ENCODE measurements around the gene NKAIN2.
"Not testable (repeated sequence)": the region's sequence is repeated elsewhere in the genome, so short reads cannot be mapped to it uniquely, and the experiment has no call there.

NKAIN2 gene

DNA sequence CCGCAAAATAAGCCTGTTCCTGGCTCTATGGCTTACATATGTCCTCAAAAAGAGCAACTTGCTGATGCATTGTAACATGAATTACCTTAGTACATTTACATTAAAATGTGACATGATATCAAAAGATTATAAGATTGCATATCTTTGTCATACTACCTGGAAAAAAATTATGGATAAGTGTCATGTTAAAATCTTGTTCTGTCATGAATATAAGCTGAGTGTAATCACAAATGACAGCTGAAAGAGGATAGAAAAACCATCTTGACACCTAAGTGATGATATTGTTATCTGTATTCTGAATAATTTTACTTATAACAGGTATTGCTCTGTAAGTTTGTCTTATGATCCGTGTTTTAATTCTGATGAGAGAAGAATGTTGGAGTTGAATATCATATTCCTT, 655.6 kb downstream of the NKAIN2 start:
- no peak for DNase-seq

DNA sequence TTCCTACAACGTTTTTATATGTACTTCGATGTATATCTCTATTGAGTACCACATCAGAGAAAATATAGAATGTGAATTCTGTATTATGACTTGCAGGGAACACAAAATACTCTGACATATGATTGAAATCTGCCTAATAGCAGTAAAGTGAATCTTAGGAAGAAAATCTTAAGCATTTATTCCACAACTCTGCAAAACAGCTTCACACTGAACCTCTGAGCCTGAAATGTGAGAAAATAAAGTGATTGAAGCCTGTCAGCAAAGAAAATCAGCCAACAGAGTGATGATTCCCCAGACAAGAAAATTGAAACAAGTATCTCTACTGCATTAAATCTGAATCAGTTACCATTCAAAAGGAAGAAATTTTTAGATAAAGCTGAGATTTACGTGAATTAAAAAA, 659.1 kb downstream of the NKAIN2 start:
- DNase-seq: no peak

DNA sequence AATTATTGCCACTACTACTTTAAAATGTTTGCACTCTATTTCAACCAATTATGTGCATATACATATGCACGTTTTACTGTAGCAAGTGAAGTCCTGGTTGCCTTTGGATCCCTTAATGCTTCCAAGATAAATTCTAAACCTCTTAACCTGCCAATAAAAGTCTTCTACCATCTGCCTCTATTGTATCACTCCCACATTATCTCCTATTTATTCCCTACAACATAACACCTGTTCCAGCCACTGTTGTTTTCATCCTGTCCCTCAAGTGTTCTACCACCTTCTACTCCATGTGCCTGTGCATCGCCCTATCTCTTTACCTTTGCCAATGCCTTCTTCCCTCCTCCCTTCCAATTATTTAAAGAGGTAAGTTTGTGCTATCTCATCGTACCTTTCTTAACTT, 659.6 kb downstream of the NKAIN2 start:
- DNase-seq: no peak

DNA sequence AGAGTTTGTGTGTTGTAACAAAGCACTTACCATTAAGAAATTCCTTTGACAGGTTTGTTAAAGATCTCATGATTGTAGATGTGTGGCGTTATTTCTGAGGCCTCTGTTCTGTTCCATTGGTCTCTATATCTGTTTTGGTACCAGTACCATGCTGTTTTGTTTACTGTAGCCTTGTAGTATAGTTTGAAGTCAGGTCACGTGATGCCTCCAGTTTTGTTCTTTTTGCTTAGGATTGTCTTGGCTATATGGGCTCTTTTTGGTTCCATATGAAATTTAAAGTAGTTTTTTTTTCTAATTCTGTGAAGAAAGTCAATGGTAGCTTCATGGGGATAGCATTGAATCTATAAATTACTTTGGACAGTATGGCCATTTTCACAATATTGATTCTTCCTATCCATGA, 660.9 kb downstream of the NKAIN2 start:
- not testable (repeated sequence) for DNase-seq

DNA sequence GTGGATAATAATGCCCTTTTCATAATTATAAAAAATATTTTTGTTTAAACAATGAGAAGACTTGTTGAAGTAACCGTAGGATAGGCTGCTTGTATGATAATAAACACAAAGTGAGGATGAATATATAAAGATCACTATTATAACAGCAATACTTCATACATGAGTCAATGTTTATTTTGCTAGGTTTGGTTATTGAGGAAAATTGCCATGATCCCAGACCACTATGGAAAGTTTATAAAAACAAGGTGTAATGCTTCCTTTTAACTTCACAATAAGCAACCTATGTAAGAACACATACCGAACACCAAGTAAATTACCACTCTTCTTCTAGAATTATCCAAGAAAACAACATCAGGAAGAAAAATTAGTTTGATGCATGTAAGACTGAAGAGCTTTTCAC, 663.3 kb downstream of the NKAIN2 start:
- no peak for DNase-seq

DNA sequence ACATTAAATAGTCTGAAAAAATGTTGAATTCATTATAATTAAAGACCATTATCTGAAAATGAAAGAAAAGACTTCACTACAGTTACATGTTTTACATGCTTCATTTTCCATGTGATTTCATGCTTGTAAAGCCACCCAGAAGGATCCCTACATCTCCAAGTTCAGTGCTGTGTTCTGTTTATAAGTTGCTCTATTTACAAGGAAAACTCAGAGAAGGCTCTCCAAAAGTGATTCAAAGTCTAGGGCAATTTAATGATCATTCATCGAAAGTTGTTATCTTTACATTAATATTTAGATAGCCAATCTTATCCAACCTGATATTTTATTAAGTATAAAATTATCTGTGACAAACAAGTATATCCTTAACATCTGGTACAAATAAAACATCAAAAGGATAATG, 663.7 kb downstream of the NKAIN2 start:
- DNase-seq: no peak

DNA sequence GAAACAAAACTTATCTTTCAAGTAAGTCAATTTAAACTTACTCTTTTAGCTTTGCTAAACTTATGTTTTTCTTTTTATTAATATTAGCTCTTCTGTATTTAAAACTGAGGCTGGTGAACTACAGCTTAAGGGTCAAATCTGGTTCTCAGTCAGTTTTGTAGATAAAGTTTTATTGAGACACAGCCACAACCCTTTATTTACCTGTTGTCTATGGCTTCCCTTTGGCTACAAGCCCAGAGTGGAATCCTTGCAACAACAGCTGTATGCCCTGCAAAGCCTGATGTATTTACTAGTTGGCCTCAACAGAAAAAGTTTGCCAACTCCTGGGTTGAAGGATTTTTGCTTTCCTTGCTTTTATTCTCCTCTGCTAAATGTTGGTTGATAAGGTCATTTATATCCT, 667.1 kb downstream of the NKAIN2 start:
- DNase-seq: no peak

DNA sequence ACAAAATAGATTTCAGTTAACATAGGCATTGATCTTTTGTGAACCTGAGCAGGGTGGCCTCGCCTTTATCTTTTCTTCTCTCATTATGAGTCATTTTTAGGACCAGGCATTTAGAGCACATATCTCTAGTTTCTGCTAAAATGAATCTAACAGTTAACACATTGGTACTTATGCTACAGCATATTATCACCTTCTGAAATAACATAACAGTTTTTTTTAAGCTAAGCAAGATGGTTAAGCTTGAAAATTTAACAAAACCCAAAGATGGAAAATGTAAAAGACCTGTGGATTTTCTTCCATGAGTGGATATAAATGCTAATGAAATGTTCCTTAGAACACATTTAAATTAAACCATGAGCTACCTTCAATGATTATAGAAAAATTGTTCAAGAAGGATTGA, 671.5 kb downstream of the NKAIN2 start:
- no peak for DNase-seq

DNA sequence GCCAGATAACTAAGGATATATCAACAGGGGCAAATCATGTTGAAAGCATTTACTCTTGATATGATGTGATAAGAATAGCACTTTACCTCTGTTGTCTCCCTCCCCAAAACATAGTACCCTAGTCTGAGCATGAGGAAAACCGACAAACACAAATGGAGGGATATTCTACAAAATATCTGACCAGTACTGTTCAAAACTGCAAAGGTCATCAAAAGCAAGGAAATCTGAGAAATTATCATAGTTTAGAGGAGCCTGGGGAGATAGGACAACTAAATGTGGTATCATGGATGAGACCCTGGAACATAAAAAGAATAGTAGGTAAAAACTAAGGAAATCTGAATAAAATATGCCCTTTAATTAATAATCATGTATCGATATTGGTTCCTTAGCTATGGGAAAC, 675.2 kb downstream of the NKAIN2 start:
- DNase-seq: no peak

DNA sequence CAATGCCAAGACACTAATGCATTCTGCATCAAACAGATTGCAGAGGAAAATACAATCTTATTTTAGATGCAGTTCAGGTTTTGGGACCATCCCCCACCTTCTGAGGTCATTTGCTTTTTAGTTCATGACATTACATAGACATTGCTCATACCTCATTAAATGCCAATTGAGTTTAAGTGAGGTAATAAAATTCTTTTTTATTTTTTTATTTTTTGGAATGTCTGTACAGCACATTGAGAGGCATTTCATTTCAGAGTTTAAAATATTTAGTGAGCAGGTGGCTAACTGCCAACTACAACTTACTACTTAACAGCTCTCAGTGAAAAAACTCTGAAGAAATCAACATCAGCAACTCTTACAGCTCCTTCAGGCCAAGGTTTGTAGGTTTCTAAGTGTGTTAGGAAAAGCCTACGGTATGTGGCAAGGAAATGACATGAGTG, 676.3 kb downstream of the NKAIN2 start:
- DNase-seq: no peak

DNA sequence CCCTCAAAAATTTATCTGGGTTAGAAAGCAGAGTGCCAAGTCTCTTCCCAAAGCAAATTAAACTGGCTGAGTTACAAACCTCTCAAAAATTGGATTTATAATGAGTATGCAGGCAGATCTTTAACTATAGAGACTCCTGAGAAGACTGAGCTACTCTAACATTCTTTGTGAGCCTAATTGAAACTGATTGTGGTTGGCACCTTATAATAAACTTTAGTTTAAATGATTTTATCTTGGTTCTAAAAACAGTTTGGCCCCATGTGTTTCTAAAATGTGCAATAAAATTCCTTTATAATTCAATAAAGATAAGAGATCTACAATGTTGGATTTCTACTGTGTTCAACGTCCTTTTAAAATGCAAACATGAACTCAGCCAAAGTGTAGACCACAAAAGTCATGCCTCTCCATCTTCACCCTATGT, 678.4 kb downstream of the NKAIN2 start:
- no peak for DNase-seq

DNA sequence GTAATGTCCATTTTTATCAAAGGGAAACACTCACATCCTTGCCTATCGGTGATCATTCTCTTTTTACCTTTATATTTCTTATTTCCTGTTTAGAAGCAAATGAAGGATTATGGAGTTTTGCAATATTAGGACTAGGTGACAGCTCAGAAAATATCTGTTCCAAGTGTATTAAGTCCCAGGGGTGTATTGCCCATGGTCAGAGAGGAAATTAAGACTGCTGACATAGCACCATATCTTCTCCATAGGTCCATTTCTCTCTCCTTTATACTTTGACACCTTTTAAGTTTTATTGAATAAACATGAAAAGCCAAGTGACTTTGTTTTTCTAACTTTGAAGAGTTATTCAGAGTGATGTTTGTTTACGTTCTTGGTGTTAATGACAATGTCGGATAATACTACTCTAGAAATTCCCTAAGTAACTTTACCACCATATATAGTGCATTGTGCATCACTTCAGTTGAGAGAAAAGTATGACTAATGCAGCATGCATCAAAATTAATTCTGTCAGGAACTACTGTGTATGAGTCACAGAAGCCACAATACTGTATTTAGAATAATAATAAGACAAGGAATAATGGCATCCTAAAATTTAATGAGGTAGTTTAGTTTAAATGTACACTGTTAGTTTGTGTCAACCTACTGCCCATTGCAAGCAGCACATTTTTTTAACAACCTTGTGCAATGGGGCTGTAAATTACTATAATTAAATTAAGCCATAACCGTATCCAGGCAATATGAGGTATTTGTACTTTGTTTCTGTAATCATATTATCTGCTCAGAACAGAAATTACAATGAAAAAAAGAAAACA, 684.2 kb downstream of the NKAIN2 start:
- no peak for DNase-seq

DNA sequence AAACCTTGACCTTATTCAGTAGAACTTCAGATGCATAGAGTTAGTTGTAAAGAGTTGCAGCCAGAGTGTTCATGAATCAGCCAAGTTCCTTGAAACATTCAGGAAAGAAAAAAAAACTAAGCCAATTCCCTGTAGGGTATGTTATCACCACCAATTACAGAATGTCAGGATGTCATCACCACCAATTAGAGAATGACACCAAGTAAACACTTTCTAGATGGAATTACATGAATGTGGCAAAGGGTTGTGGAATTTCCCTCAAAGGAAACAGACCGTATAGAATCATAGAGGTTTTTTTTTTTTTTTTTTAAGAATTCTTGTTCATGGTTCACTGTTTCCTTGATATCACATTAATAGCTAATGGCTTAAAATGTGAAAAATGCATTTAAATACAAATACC, 686.5 kb downstream of the NKAIN2 start:
- DNase-seq: no peak

DNA sequence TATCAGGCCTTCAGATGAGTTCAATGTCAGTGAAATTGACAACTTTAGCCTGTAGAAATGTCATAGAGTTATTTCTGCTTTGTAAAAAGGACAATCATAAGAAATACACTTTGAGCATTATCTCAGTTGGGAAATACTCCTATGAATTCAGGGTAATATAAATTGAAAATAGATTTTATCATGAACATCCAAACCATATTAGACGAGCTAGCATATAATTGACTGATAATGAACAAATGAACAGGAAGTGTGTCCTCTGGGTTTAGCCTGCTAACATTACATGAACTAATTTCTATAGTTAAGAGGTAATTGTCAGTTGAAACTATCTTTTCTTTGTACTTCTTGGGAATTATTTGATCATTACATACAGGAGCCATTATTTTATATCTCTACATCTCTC, 689.6 kb downstream of the NKAIN2 start:
- no peak for DNase-seq

DNA sequence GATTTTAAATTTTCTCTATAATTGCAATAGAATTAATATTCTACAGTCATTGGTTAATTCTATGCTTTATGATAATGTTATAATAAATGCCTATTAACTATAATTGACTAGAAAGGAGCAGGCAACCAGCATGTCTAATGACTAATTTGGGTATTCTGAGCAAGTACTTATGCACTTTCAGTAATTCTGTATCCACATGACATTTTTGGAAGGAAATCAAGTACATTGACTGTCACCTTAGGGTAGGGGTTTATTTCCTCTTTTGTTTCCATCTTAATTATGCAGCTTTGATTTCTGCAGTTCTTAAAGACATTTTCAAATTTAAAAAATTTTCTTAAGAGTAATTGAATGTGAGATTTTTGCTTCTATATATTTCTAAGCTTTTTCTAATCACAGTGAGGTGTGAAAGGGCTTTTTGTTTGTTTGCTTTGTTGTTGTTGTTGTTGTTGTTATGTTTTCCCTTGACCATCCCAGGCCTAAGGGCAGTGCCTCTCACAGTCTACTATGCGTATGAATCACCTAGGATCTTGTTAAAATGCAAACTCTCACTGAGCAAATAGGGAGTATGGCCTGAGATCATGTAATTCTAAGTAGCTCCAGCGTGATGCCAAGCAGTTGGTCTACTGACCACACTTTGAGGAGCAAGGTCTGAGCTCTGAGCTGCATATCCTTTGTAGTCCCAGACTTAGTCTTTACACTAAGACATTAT, 691.4 kb downstream of the NKAIN2 start:
- DNase-seq: no peak

DNA sequence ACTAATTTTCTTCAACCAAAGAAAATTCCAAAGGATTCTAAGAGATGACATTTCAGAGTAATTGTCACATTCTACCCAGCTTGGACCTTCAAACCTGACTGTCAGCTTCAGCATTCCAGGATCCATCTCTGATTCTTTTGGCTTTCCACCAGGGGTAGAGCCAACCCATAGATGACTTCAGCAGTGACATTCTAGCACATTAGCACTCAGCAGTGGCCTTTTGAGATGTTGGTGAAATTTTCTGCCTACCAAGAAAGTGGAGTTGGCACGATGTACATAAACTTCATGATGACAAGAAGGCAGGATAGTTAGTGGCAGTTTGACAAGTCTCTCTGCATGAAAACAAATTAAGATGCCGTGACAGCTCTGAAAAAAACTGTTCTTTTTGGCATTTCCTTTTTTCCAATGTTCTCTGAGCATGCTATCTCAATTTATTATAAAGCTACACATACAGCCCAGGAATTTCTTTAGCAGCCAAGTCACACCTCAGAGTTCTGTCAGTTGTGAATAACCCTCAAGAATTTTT, 692.1 kb downstream of the NKAIN2 start:
- DNase-seq: no peak

DNA sequence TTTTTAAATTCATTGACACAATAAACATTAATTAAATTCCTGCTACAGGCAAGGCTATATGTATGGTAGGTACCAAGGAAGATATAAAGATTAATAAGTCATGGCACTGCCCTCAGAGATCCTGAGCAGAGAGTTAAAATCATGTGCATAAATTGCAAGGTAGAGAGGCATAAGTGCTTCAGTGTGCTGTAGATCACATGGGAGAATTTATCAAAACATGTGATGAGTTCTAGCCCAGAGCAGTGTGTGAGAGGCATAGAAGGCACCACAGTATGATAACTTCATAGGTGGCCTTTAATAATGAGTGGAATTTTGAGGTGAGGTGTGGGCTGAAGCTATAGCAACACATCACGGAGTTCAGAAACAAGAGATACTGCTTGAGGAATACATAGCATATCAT, 692.7 kb downstream of the NKAIN2 start:
- no peak for DNase-seq

DNA sequence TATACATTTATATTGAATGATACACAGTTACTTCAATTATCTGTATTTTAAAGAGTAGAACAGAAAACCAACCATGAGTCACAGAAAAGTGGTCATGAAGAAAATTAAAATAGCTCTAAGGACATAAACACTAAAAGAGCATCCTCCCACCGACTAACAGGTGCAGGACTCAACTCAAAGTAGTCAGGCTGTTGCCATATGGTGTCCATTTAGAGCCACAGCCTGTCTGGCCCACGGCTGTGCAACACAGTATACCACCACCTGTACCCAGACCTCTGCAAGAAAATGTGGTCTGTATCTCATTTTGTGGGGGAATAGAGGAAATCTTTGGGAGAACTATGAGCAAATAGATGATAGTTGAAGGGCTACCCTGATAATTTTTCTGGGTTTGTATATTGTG, 708.8 kb downstream of the NKAIN2 start:
- no peak for DNase-seq

DNA sequence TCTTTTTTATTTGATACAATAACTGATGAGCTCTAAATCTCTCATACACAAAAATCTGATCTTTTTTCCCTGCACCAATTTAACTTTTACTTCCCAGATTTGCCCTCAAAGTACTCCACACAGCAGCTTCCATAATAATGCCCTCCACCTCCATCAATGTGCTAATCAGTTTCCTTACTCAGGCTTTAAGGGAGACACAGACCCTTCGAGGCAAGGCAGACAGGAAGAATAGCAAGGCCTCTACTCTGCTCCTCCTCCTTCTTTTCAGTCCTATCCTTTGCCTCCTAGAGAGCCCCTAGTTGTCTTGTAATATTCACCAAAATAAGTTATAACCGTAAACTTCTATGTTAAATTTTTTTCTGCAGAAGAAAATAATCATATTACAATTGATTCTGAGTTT, 713.7 kb downstream of the NKAIN2 start:
- DNase-seq: no peak

DNA sequence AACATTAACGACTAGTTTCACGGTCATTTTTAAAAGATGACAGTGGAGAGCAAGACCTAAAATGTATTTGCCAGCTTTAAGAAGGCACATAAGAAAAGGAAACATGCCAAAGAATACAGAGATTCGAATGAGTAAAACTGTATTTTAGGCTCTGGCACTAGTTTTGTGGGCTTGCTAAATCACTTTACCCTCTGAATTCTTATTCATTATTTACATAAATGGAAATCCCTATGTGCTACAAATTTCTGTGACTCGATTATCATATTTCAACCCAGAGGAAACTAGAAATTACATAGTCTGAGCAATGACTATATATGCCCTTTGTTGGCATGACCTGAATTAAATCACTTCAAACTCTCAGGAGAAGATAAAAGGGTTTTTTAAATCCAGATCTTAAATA, 716.8 kb downstream of the NKAIN2 start:
- DNase-seq: no peak

DNA sequence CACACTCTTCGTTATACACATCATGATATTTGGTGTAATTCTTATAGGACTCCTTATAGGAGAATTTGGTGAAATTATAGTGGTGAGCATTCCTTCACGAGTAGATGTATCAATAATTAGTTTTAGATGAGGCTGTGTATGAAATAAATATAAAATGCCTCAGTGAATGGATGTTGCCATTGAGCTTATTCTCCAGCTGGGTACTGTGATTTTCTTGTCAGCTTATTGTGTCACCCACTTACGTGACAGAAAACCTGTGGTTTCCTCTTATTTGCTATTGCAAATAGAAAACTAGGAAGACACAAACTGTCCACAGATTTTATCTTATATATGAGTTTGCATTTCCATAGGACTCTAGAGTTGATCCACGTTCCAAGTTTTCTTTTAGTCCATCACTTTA, 718.7 kb downstream of the NKAIN2 start:
- no peak for DNase-seq

DNA sequence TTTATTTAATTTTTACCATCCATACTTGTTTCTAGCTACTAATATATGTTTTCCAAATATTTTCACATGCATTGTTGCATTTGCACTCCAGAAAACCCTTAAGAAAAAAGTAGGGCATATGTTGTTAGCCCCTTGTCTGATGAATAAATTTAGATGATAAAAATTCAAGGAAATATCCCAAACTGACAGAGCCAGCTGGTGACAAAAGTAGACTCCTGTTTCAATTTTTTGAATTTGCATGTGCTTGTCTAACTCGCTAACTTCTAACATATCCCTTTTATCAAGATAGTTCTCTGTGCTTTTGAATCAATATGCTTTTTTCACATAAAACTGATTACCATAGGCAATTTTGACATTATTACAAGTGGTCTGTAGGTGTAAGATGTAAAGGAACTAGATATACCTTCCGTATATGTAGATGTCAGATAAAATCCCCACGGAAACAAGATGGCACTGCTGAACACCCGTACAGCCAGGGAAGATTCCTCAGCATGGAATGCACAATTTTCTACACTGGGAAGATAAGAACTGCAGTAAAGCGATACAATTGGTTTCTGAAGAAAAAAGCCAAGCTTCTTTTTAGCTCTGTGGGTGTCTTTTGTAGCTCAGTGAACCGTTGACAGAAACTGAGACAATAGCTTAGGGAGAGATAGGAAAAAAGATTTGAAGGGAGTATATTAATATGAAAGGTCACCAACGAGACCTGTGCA, 721.0 kb downstream of the NKAIN2 start:
- DNase-seq: no peak

DNA sequence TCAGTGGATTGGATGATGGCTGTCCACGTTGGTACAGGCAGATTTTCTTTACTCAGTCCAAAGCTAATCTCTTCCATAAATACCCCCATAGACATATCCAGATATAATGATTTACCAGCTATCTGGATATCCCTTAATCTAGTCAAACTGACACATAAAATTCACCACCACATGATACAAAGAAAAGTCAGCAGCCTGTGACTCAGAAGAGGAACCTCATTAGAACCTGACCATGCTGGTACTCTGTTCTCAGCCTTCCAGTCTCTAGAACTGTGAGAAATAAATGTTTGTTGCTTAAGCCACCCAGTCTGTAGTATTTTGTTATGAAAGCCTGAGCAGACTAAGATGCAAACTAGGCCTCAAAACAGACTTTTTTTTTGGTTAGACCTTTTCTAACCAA, 727.3 kb downstream of the NKAIN2 start:
- DNase-seq: no peak

DNA sequence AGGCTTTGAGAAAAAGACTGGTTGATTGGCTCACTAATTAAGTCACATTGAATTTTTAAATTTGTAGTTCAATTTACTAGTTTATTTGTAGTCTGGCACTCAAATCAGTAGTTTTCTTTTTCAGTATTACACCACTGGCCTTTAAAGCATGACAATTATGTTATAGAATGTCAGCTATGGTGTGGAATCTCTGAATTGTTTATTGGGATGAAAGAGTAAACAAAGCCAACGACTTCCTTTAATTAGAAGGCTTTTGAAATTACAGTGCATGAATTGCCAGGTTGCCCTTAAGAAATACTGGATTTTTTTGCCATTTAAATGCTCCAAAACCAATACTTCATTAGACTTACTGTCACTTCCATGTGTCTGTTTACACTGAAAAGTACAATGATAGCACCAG, 731.6 kb downstream of the NKAIN2 start:
- no peak for DNase-seq
